HG03521 (cell line): ENCODE results near the gene NOP14.
"Not testable (repeated sequence)": the region's sequence is repeated elsewhere in the genome, so short reads cannot be mapped to it uniquely, and the experiment has no call there.

Experiments
- ATAC-seq: cut with Tn5 transposase; IDR thresholded peaks from one replicate; pipeline ENCODE4 v1.9.1; 2021; ENCODE audit warnings: mild to moderate bottlenecking, moderate library complexity; ENCODE audit not compliant: unreplicated experiment

The NOP14 gene

DNA sequence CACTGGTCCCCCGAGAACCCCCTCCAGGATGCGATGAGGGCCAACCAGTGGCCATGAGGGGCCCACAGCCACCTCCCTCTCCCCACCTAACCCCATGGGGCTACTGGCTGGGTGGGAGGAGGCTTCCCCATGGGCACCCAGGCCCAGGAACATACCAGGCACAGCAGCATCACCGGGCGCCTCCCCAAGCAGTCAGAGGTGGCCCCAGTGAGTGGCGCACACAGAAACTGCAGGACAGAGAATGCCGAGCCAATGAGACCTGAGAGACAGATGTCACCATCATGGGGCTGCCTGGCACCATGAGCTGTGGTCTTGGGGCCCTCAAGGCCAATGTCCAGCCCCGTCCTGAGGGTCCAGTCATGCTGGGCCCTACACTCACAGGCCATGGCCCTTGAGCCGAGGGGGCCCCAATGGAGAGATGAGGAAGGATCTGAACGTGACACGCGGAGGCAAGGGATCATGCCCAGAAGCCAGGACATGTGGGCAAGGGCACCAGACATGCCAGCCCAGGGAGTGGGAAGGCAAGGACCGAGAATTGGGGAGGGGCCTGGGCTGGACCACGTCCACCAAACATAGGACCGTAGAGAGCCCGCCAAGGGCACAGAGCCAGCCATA, 30.1 kb downstream of the NOP14 start:
- no peak for ATAC-seq

DNA sequence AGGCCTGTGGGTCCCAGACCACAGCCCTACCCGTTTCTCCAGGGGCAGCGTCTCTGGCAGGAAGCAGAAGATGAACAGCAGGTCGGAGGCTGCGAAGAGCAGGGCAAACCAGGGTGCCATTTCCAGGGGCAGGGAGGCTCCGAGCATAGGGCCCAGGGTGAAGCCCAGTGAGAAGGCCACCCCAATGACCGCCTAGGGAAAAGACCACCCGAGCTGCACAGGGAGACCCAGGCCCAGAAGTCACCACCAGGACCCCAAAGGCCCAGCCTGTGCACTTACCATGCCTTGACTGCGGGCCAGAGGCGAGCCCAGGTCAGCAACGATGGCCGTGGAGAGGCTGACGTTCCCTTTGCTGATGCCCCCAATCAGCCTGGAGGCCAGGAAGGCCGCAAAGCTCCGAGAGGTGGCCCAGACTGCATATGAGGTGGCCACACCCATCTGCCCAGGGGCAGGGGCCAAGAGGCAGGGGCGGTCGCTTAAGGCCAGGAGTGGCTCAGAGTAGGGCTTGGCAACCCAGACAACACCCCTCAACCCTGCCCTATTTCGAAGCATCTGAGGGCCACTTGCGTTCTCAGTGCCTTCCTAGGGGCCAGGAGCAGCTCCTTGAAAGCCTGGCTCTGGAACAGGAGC, 30.8 kb downstream of the NOP14 start:
- no peak for ATAC-seq

DNA sequence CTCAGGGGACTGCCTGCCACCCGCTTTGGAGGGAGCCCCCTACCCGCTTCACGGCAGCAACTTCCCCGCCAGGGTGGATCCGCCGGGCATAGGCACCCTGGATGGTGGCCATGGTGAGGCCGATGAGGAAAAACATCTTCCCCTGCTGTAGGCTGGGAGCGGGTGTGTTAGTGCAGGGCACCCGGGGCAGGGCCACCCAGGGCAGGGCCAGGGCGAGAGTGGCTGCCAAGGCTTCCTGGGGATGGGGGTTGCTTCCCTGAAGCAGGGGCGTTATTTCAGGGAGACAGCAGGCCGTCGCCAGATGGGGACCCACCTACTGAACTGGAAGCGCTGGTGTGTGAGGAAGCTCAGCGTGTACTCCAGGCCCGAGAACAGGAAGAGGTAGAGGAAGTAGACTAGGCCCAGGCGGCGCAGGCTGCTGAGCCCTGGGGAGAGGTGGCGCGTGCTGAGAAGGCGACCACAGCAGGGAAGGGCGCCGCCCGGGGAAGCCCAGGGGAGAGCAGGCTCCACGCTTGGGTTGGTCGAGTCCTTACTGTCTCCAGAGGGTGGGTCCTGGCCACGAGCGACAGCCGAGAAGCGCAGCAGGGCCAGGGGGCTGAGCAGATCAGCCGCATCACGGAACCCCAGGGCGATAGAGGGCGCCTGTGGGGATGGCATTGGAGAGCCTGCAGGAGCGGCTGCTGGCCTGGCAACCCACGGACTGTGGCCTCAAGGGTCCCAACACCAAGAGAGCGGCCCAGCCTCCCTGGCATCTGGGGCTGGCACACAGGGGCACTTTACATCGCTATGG, 31.5 kb downstream of the NOP14 start:
- peak; percentile 24 for ATAC-seq

DNA sequence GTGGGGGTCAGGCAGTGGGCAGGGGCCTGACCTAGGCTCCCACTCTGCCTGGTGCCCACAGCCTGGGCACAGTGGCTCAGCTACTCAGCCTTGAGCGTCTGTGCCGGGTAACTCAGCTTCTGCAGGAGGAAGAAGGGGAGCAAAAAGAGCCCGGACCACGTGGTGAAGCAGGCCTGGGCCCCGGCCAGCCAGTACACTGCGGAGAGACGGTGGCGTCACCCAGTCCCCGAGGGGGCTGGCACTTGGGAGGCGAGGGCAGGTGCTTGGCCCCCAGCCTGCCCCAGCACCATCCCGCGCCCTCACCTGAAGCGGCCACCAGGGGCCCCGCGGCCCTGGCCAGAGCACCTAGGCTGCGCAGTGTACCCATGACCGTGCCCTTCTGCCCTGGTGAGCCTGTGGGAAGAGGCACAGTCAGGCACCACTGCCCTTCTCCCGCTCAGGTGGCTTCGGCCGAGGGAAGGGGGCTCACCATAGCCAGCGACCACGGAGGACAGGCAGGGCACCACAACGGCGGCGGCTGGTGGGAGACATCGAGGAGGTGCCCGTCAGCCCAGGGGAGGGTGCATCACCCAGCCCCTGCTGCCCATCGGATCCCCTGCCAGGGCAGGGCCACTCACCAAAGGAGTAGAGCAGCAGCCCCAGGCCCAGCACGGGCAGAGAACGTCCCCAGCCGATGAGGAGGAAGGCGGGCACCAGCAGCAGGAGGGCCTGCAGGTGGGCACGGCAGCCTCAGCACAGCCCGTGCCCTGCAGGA, 32.3 kb downstream of the NOP14 start:
- ATAC-seq, result no peak

DNA sequence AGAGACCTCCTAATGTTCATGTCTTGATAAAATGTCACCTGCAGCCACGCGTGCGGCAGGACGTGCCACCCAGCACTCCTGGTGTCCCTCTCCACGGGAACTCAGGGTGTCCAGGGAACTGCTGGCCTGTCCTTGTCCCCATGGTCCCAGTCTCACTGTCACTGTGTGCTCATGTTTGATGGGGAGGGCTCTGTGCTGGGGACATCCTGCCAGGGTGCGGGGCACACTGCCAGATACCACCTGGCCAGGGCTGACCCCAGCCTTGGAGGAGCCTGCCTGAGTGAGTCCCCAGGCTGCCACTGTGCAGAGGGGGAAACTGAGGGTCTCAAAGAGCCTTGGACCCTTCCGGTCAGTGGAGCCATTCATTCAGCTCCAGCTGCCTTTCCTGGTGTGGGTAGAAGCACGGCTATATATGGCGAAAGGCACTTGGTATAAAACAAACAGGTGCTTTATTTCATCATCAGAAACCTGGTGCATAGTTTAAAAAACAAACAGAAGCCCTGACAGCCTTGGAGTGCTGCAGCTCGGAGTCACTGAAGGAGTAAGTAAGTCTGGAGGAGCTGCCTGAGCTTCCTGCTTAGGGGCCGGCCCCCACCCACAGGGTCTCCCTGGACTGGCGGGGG, 33.0 kb downstream of the NOP14 start:
- ATAC-seq, result no peak

DNA sequence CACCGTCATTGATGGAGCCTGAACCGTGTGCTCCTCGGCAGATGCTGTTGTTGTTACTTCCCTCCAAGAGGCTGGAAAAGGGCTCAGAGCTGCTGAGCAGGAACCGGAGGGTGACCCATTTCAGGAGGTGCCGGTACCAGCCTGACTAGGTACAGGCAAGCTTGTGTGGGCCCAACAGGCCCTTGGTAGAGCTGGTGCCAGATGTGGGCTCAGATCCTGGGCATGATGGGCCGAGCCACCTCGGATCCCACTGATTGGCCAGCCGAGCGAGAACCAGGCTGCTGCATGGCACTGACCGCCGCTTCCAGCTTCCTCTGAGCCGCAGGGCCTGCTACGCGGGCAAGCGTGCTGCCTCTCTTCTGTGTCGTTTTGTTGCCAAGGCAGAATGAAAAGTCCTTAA, 33.7 kb downstream of the NOP14 start:
- no peak for ATAC-seq

DNA sequence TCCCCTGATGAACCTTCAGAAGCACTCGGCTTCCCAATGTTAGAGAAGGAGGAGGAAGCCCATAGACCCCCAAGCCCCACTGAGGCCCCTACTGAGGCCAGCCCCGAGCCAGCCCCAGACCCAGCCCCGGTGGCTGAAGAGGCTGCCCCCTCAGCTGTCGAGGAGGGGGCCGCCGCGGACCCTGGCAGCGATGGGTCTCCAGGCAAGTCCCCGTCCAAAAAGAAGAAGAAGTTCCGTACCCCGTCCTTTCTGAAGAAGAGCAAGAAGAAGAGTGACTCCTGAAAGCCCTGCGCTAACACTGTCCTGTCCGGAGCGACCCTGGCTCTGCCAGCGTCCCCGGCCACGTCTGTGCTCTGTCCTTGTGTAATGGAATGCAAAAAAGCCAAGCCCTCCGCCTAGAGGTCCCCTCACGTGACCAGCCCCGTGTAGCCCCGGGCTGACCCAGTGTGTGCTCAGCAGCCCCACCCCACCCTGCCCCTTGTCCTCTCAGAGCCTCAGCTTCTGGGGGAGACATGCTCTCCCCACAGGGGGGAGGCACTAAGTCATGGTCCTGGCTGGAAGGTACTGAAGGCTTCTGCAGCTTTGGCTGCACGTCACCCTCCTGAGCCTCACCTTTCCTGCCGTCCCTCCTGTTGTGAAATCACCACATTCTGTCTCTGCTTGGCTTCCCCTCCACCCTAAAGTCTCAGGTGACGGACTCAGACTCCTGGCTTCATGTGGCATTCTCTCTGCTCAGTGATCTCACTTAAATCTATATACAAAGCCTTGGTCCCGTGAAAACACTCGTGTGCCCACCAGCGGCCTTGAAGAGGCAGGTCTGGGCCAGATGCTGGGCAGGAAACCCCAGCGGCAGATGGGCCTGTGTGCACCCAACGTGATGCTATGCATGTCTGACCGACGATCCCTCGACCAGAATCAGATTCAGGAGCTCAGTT, 34.7 kb downstream of the NOP14 start:
- no peak for ATAC-seq

DNA sequence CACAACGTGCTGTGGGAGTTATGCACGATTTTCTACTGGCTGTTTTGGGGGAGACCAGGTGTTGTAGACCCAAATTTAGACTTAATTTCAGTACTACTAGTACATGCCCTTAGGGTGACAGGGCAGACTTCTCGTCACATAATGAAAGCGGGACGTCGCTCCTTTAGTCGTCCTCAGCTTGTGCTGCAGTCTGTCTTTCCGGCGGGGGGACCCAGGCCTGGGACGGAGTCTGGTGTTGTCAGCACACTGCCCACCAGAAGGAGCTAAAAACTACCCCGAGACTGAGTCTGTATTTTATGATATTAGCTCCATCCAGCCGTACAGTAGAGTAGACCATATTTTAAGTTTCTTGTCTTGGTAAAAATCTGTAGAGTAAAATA, 35.5 kb downstream of the NOP14 start:
- no peak for ATAC-seq

DNA sequence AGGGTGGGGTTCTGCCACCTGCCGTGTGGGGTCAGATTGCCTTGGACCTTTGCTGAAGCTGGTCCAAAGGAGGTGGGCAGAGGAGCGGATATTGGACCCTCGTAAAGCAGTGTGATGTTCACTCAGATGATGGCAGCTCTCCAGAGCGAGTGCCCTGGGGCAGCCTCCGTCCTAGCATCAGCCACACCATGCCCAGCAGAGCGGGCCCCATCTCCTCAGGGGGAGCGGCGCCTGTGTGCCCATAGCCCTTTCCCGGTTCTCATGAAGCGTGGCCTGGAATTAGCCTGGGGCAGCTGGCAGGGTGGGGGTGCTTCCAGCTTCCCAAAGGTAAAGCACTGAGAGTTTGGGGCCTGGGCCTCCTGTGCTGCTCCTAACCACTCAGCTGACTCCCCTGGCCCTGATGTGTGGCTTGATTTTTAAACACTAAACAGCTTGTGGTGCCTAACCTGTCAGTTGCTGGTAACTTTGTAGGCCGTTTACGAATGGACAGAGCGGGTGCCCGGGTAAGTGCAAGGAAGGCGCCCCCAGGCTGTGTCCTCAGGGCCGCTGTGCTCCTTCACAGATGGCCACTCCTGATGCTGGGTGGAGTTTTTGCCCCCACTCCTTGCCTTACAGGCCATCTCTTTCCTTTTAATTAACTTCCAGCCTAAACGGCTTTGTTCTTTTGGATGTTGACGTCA, 36.0 kb downstream of the NOP14 start:
- ATAC-seq, result no peak

DNA sequence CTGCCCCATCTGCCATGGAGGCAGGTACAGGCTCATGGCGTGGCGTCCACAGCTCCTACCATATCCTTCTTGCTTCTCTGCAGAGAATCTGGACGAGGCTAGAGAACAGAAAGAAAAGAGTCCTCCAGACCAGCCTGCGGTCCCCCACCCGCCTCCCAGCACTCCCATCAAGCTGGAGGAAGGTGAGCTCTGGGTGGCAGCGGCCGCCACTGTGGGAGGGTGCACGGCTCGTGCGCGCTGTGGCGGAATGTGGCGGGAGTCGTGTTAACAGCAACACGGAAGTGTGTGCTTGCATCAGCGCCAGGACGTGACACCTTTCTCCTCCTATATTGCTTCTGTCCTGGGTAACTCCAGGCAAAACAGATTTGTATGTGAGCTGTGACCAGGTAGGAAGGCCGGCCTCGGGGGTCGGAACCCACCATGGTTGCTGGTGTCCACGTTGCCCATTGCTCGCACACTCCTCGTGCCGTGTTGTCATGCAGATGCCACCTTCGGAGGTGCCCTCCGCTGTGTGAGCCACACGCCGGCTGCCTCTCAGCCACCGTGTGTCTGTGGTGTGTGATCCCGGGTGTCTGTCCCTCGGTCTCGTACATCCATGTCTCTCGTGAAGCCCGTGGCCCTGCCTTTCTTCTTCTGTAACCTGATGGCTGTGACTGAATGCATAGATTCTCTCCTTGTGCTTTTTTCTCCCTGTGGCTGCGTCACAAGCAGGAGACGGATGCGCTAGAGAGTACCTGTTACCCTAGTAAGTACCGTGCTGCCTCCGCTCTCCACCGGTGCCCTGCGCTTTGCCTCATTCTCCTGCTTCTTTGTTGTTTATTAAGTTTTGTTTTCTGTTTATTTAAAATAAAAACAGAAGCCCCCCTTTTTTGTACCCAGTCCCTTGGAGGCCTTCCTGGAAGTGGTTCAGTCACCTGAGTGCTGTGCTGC, 37.0 kb downstream of the NOP14 start:
- ATAC-seq, result no peak

DNA sequence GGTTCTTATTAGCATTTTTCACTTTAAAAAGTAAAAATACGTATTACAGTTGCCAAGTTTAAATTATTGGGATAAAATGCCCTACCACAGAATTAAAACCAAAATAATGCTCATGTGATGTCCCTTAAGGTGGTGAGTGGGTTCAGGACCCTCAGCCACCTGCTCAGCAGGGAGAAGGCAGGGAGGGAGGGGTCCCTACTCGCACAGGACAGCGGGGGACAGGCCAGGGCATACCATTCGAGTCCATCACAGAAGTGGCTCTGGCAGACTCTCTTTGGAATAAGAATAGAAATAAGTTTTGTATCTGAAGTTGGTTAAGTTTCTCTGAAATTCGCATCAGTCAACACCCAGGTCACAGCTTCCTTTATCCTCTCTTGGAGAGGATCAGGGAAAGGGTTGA, 37.7 kb downstream of the NOP14 start:
- ATAC-seq, result no peak

DNA sequence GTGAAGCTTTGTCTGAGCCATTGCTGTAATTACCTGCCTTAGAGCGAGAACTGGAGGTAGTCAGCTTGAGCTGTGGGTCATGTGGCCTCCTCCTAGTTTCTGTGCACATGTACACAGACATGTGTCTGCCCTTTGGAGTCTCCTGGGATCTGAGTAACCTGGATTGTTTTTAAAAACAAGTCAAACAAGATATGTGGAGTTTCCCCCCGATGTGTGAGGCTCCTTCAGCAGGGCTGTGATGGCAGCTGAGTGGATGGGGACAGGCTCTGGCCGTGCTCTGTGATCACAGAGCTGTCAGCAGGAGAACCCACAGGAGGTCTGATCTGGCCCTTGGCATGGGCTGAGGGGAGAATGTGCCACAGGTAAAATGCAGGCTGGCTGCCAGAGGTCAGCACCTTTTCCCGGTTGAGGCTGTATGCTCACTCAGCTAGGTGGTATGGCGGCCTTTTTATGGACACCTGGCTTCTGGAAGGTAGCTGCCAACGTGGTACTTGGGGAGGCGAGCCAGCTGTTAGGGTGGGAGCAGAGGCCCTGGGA, 38.4 kb downstream of the NOP14 start:
- no peak for ATAC-seq

DNA sequence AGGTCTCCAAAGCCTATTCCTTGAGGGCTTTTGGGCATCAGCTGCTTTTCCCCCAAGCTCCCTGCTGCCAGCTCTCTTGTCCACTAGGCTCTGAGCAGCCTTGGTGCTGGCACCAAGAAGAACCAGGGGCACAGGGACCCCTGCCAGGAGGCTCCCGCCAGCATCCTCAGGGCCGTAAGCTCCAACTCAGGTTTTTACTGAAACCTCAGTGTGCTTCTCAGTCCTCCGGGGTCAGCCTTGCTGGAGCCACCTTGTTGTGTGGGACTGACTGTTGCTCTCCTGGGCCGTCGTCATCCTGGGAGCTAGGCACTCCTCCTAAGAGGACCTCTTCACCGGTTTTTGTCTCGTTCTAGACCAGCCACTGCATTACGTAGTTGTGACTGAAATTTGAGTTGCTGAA, 38.9 kb downstream of the NOP14 start:
- ATAC-seq, result no peak

DNA sequence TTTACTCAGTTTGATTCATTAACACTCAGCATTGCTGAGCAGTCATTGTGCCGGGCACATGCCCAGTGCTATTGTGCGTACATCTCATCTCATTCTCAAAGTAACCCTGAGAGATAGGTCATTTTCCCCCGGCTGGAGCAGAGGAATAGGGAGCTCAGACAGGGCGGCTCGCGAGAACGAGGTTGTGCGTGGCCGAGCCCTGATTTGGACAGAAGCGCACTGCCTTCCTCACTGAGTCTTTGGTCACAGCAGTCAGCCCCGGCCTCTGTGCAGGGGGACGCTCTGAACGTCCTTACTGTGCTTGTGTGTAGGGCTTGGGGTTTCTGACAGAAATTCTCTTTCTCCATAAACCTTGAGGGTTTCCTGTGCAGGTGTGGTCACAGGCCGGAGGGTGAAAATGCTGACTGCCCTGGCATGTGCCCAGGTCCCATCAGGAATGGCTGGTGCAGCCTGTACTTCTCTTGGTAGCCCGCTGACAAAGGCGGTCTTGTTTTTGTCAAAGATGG, 39.5 kb downstream of the NOP14 start:
- no peak for ATAC-seq

DNA sequence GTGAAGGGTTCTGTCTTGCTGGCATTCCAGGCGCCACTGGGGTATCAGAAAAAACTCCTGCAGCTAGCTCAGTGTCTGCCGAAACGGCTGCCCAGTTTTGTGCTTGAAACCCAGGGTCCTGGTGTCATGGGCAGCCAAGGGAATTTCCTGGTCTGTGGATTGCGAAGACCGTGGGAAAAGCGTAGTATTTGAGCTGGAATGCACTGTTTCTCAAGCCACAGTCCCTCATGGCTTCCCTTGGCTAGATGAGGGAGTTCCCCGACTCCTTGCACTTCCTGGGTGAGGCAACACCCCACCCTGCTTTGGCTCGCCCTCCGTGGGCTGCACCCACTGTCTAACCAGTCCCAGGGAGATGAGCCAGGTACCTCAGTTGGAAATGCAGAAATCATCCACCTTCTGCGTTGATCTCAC, 40.1 kb downstream of the NOP14 start:
- ATAC-seq, result no peak

DNA sequence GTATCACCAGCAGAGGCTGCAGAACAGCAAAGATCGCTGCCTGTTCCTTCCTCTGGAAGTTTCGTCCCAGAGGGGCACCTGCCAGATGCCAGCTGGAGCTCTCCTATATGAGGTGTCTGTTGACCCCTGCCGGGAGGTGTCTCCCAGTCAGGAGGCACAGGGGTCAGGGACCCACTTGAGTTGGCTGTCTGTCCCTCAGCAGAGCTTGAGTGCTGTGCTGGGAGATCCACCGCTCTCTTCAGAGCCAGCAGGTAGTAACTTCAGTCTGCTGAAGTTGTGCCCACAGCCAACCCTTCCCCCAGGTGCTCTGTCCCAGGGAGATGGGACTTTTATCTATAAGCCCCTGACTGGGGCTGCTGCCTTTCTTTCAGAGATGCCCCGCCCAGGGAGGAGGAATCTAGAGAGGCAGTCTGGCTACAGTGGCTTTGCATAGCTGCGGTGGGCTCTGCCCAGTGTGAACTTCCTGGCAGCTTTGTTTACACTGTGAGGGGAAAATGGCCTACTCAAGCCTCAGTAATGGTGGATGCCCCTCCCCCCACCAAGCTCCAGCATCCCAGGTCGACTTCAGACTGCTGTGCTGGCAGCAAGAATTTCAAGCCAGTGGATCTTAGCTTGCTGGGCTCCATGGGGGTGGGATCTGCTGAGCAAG, 40.6 kb downstream of the NOP14 start:
- not testable (repeated sequence) for ATAC-seq

DNA sequence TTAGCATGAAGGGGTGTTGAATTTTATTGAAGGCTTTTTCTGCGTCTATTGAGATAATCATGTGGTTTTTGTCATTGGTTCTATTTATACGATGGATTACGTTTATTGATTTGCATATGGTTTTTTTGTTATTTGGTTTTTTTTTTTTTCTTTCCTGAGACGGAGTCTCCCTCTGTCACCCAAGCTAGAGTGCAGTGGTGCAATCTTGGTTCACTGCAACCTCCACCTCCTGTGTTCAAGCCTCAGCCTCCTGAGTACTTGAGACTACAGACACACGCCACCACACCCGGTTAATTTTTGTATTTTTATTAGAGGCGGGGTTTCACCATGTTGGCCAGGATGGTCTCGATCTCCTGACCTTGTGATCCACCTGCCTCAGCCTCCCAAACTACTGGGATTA, 44.5 kb downstream of the NOP14 start:
- not testable (repeated sequence) for ATAC-seq
